SHP77 treated with DMSO at 0.1 percent for 48 hours (cell line): Measurements from ENCODE around the gene SLC7A8.

ENCODE experiments used
- DNase-seq: peaks from one replicate; lab custom pipeline; 2025; lab: John Stamatoyannopoulos, UW

The SLC7A8 gene

GRCh38 chr14:23182372-23183157 lies 895 bp downstream of the SLC7A8 start:
- no peak for DNase-seq

GRCh38 chr14:23181946-23182345 lies 1.5 kb downstream of the SLC7A8 start:
- DNase-seq: no peak

- no peak for DNase-seq
Observed at GRCh38 chr14:23181453-23181852, 2.0 kb downstream of the SLC7A8 start.

GRCh38 chr14:23177181-23177580 lies 6.3 kb downstream of the SLC7A8 start:
- no peak for DNase-seq

- no peak for DNase-seq
Observed at GRCh38 chr14:23175823-23176222, 7.6 kb downstream of the SLC7A8 start.

GRCh38 chr14:23174296-23175184 lies 8.9 kb downstream of the SLC7A8 start:
- DNase-seq: no peak

- DNase-seq: no peak
Observed at GRCh38 chr14:23173796-23174195, 9.7 kb downstream of the SLC7A8 start.

GRCh38 chr14:23173031-23173430 lies 10.4 kb downstream of the SLC7A8 start:
- no peak for DNase-seq

- no peak for DNase-seq
Observed at GRCh38 chr14:23172574-23172973, 10.9 kb downstream of the SLC7A8 start.

- DNase-seq: no peak
Observed at GRCh38 chr14:23172096-23172495, 11.4 kb downstream of the SLC7A8 start.

GRCh38 chr14:23171222-23171975 lies 12.1 kb downstream of the SLC7A8 start:
- DNase-seq: no peak

GRCh38 chr14:23169622-23170021 lies 13.8 kb downstream of the SLC7A8 start:
- no peak for DNase-seq

GRCh38 chr14:23168246-23168645 lies 15.2 kb downstream of the SLC7A8 start:
- no peak for DNase-seq

GRCh38 chr14:23167116-23167847 lies 16.2 kb downstream of the SLC7A8 start:
- DNase-seq: no peak

- no peak for DNase-seq
Observed at GRCh38 chr14:23164949-23165348, 18.5 kb downstream of the SLC7A8 start.

GRCh38 chr14:23164250-23164649 lies 19.2 kb downstream of the SLC7A8 start:
- no peak for DNase-seq

- DNase-seq: no peak
Observed at GRCh38 chr14:23163830-23164229, 19.6 kb downstream of the SLC7A8 start.

GRCh38 chr14:23162800-23163199 lies 20.7 kb downstream of the SLC7A8 start:
- DNase-seq: no peak

GRCh38 chr14:23162005-23162404 lies 21.5 kb downstream of the SLC7A8 start:
- DNase-seq: no peak

GRCh38 chr14:23160924-23161522 lies 22.4 kb downstream of the SLC7A8 start:
- DNase-seq: no peak

GRCh38 chr14:23159532-23159931 lies 23.9 kb downstream of the SLC7A8 start:
- DNase-seq: no peak
